Mesenchymal stem cell (in vitro differentiated cells and primary cell): ENCODE data around the gene RASA3.

Experiments
- DNase-seq: peaks from one replicate; pipeline ENCODE4 v3.0.0-alpha.2; 2013
- H2AFZ ChIP-seq: one replicate; pipeline ENCODE4 v1.6.1; 2013; ENCODE audit warnings: low read depth, mild to moderate bottlenecking, control low read depth, inconsistent platforms, low read length, moderate library complexity
- H2AK5ac ChIP-seq: 2 replicates; pipeline ENCODE4 v1.6.1; 2013; ENCODE audit warnings: low read length, moderate library complexity, mild to moderate bottlenecking, inconsistent platforms; ENCODE audit not compliant: severe bottlenecking
- H2BK120ac ChIP-seq: one replicate; pipeline ENCODE4 v1.6.1; 2013; ENCODE audit warnings: low read depth, mild to moderate bottlenecking, inconsistent platforms, low read length, moderate library complexity
- H2BK12ac ChIP-seq, 2 experiments: one replicate each; pipeline ENCODE4 v1.6.1; 2013; ENCODE audit warnings: inconsistent platforms in 2 of 2, low read length in 2 of 2, mild to moderate bottlenecking in 2 of 2, moderate library complexity in 2 of 2, control low read depth in 1 of 2
- H2BK15ac ChIP-seq: one replicate; pipeline ENCODE4 v1.6.1; 2013; ENCODE audit warnings: mild to moderate bottlenecking, low read depth, inconsistent platforms; ENCODE audit not compliant: poor library complexity, severe bottlenecking
- H2BK5ac ChIP-seq: 2 replicates; pipeline ENCODE4 v1.6.1; 2013; ENCODE audit warnings: low read depth, mild to moderate bottlenecking, low read length, control low read depth, inconsistent platforms; ENCODE audit not compliant: poor library complexity, severe bottlenecking
- H3K14ac ChIP-seq, 2 experiments: one replicate each; pipeline ENCODE4 v1.6.1; 2013; ENCODE audit warnings: inconsistent platforms in 2 of 2, low read length in 2 of 2, control low read depth in 1 of 2, mild to moderate bottlenecking in 1 of 2, moderate library complexity in 1 of 2
- H3K18ac ChIP-seq, 2 experiments: one replicate each; pipeline ENCODE4 v1.6.1; 2013; ENCODE audit warnings: inconsistent platforms in 2 of 2, low read length in 2 of 2, control low read depth in 1 of 2, low read depth in 1 of 2, mild to moderate bottlenecking in 1 of 2
- H3K23ac ChIP-seq, 2 experiments: one replicate each; pipeline ENCODE4 v1.6.1; 2013; ENCODE audit warnings: inconsistent platforms in 2 of 2, low read length in 2 of 2, mild to moderate bottlenecking in 2 of 2, moderate library complexity in 2 of 2, control low read depth in 1 of 2
- H3K27ac ChIP-seq: 2 replicates; pipeline ENCODE4 v1.5.1; 2013; ENCODE audit warnings: mild to moderate bottlenecking, moderate library complexity, low read length, control low read depth, inconsistent platforms; ENCODE audit not compliant: poor library complexity, severe bottlenecking
- H3K27me3 ChIP-seq, 2 experiments: 2 replicates each; pipeline versions ENCODE4 v1.6.1 to v1.7.0; 2013; ENCODE audit warnings: low read length in 2 of 2, mild to moderate bottlenecking in 2 of 2, moderate library complexity in 2 of 2, control low read depth in 1 of 2, inconsistent platforms in 1 of 2; ENCODE audit not compliant: control insufficient read depth in 1 of 2, insufficient read depth in 1 of 2
- H3K36me3 ChIP-seq, 2 experiments: 2 replicates each; pipeline versions ENCODE4 v1.6.1 to v1.7.0; 2013; ENCODE audit warnings: low read length in 2 of 2, control low read depth in 1 of 2, inconsistent platforms in 1 of 2, low read depth in 1 of 2, mild to moderate bottlenecking in 1 of 2; ENCODE audit not compliant: insufficient read depth in 2 of 2, control insufficient read depth in 1 of 2
- H3K4ac ChIP-seq, 2 experiments: one replicate each; pipeline ENCODE4 v1.6.1; 2013; ENCODE audit warnings: inconsistent platforms in 2 of 2, low read length in 2 of 2, mild to moderate bottlenecking in 2 of 2, moderate library complexity in 2 of 2, control low read depth in 1 of 2, low read depth in 1 of 2
- H3K4me1 ChIP-seq: 2 replicates; pipeline ENCODE4 v1.6.1; 2013; ENCODE audit warnings: low read depth, low read length, control low read depth; ENCODE audit not compliant: control insufficient read depth, insufficient read depth
- H3K4me2 ChIP-seq: 2 replicates; pipeline ENCODE4 v1.6.1; 2013; ENCODE audit warnings: low read length, mild to moderate bottlenecking, inconsistent platforms; ENCODE audit not compliant: poor library complexity, severe bottlenecking
- H3K4me3 ChIP-seq, 2 experiments: 2 replicates each; pipeline versions ENCODE4 v1.5.1 to v1.7.0; 2013; ENCODE audit warnings: low read length in 2 of 2, mild to moderate bottlenecking in 2 of 2, control low read depth in 1 of 2, low read depth in 1 of 2; ENCODE audit not compliant: insufficient read depth in 1 of 2
- H3K79me1 ChIP-seq: replicated peaks from 2 replicates; pipeline ENCODE4 v1.6.1; 2013; ENCODE audit warnings: mild to moderate bottlenecking, control low read depth, low read length, inconsistent platforms; ENCODE audit not compliant: poor library complexity, severe bottlenecking
- H3K9ac ChIP-seq: 2 replicates; pipeline ENCODE4 v1.7.0; 2013; ENCODE audit warnings: mild to moderate bottlenecking, low read length, moderate library complexity
- H3K9me3 ChIP-seq: 2 replicates; pipeline ENCODE4 v1.7.0; 2013; ENCODE audit warnings: mild to moderate bottlenecking, low read length; ENCODE audit not compliant: control insufficient read depth
- H4K8ac ChIP-seq: one replicate; pipeline ENCODE4 v1.6.1; 2013; ENCODE audit warnings: inconsistent platforms, mild to moderate bottlenecking, low read length, moderate library complexity
- H4K91ac ChIP-seq: one replicate; pipeline ENCODE4 v1.6.1; 2013; ENCODE audit warnings: mild to moderate bottlenecking, low read length, inconsistent platforms
- WGBS: methylation state at CpG from one replicate; pipeline ENCODE4 v1.1.7; 2013; ENCODE audit warnings: mixed read lengths; 5-methylcytosine and 5-hydroxymethylcytosine counted together

RASA3 gene

GRCh38 chr13:114034481-114034891 lies 97.9 kb downstream of the RASA3 start:
- H2BK120ac ChIP-seq: no peak overlapping the region
- no peak overlapping the region for H2BK5ac ChIP-seq
- no peak overlapping the region for H2AFZ ChIP-seq
- no peak overlapping the region for H3K4ac ChIP-seq
- H3K9ac ChIP-seq: peak overlapping the region; percentile 72
- no peak overlapping the region for H3K23ac ChIP-seq
- H3K14ac ChIP-seq: no peak overlapping the region
- peak overlapping the region in 1 of 2 experiments; percentile 14 for H3K18ac ChIP-seq
- peak overlapping the region; percentile 29 to 65 for H3K4me3 ChIP-seq
- WGBS: 57% methylated on average over 9 of the region's 9 CpGs
- no peaks in the 10 kb centered on the region for H3K79me1 ChIP-seq
- H3K4me1 ChIP-seq: peaks cover 81% of the 10 kb centered on the region
- peaks cover 36 to 72% of the 10 kb centered on the region in 2 experiments for H3K36me3 ChIP-seq
- peak overlapping the region; percentile 58 for H3K27ac ChIP-seq
- DNase-seq: no peak
- peak overlapping the region; percentile 71 for H2AK5ac ChIP-seq
- no peak overlapping the region for H4K91ac ChIP-seq
- H2BK12ac ChIP-seq: no peak overlapping the region
- H3K4me2 ChIP-seq: peak overlapping the region; percentile 19
- H2BK15ac ChIP-seq: no peak overlapping the region
- H3K9me3 ChIP-seq: no peaks in the 10 kb centered on the region
- no peaks in the 10 kb centered on the region for H3K27me3 ChIP-seq
- H4K8ac ChIP-seq: no peak overlapping the region

DNA sequence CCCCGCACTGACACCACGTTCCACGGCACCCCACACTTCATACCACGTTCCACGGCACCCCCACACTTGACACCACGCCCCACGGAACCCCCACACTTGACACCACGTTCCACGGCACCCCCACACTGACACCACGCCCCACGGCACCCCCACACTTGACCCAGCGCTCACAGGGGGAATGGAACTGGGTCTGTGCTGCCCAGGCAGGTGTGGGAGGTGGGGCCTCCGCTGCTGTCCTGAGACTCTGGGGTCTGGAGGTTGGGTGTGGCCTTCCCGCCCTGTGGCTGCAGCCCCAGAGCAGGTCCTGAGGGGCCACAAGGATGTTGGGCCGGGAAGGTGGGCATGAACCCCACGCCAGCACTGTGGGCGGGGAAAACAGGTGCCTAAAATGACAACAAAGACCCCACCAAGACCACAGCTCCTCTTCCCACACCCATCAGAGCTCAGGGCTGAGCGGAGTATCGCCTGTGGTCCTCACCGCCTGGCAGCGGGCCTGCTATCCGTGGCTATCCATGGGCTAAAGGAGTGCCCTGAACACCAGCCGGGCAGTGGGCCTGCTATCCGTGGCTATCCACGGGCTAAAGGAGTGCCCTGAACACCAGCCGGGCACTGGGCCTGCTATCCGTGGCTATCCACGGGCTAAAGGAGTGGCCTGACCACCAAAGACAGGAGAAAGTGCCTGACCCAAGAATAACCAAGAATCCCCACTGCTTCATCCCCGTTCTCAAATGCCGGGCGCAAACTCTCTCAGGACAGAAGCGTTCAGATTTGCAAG lies 98.7 kb downstream of the RASA3 start:
- 95% methylated on average over 28 of the region's 32 CpGs for WGBS
- peak overlapping the region; percentile 72 for H3K9ac ChIP-seq
- no peak overlapping the region for H4K8ac ChIP-seq
- no peak overlapping the region for H3K4me2 ChIP-seq
- H3K27ac ChIP-seq: peak overlapping the region; percentile 58
- H3K4ac ChIP-seq: no peak overlapping the region
- no peak overlapping the region for H2AFZ ChIP-seq
- peaks cover 34 to 66% of the 10 kb centered on the region in 2 experiments for H3K36me3 ChIP-seq
- H2BK120ac ChIP-seq: no peak overlapping the region
- peak overlapping the region; percentile 71 for H2AK5ac ChIP-seq
- no peak overlapping the region for H2BK5ac ChIP-seq
- no peak for DNase-seq
- H3K27me3 ChIP-seq: no peaks in the 10 kb centered on the region
- no peak overlapping the region for H3K23ac ChIP-seq
- H2BK12ac ChIP-seq: no peak overlapping the region
- H2BK15ac ChIP-seq: no peak overlapping the region
- H3K14ac ChIP-seq: no peak overlapping the region
- H3K79me1 ChIP-seq: no peaks in the 10 kb centered on the region
- no peak overlapping the region for H4K91ac ChIP-seq
- H3K9me3 ChIP-seq: no peaks in the 10 kb centered on the region
- peaks cover 75% of the 10 kb centered on the region for H3K4me1 ChIP-seq
- peak overlapping the region in 1 of 2 experiments; percentile 65 for H3K4me3 ChIP-seq
- no peak overlapping the region for H3K18ac ChIP-seq

- peak overlapping the region; percentile 71 for H2BK5ac ChIP-seq
- peaks cover 77% of the 10 kb centered on the region for H3K4me1 ChIP-seq
- 58% methylated on average over 24 of the region's 26 CpGs for WGBS
- H3K4ac ChIP-seq: peak overlapping the region; percentile 55 to 79
- peaks cover 38 to 61% of the 10 kb centered on the region in 2 experiments for H3K36me3 ChIP-seq
- H3K4me3 ChIP-seq: no peak overlapping the region
- peak overlapping the region; percentile 94 for H4K8ac ChIP-seq
- H3K23ac ChIP-seq: no peak overlapping the region
- peak overlapping the region; percentile 82 for H3K27ac ChIP-seq
- no peaks in the 10 kb centered on the region for H3K27me3 ChIP-seq
- no peak overlapping the region for H2AFZ ChIP-seq
- H2AK5ac ChIP-seq: peak overlapping the region; percentile 88
- peak overlapping the region; percentile 75 for H3K9ac ChIP-seq
- H3K18ac ChIP-seq: peak overlapping the region; percentile 88 to 95
- H3K9me3 ChIP-seq: no peaks in the 10 kb centered on the region
- H2BK15ac ChIP-seq: no peak overlapping the region
- peak overlapping the region; percentile 5 for H3K4me2 ChIP-seq
- peak overlapping the region; percentile 59 to 68 for H2BK12ac ChIP-seq
- DNase-seq: peak; percentile 85
- H4K91ac ChIP-seq: peak overlapping the region; percentile 94
- no peak overlapping the region for H2BK120ac ChIP-seq
- H3K79me1 ChIP-seq: peaks cover 3% of the 10 kb centered on the region
- H3K14ac ChIP-seq: peak overlapping the region in 1 of 2 experiments; percentile 87
Observed at GRCh38 chr13:114032126-114032799, 100.2 kb downstream of the RASA3 start.

DNA sequence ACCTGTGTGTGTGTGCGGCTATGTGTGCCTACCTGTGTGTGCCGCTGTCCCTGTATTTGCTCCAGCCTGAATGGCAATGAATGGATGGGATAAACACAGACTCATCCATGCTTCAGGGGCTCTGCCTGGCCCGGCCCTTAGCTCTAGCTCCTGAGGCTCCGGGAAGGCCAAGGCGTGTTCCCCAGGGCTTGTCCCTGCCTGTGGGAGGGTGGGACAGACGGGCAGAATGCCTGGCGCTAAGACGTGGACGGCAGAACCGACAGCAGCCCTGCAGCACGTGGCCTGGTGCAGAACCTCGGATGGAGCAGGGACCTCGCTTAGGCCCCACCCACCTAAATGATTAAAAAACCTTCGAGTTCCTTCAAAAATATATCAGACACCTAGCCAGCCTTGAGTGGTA lies 100.8 kb downstream of the RASA3 start:
- H2BK12ac ChIP-seq: no peak overlapping the region
- H2BK15ac ChIP-seq: no peak overlapping the region
- H3K18ac ChIP-seq: peak overlapping the region; percentile 14 to 71
- 81% methylated on average over 13 of the region's 14 CpGs for WGBS
- H3K9me3 ChIP-seq: no peaks in the 10 kb centered on the region
- H3K4me1 ChIP-seq: peaks cover 78% of the 10 kb centered on the region
- peaks cover 34 to 61% of the 10 kb centered on the region in 2 experiments for H3K36me3 ChIP-seq
- H3K79me1 ChIP-seq: peaks cover 3% of the 10 kb centered on the region
- peak overlapping the region in 1 of 2 experiments; percentile 21 for H3K14ac ChIP-seq
- H3K4me3 ChIP-seq: no peak overlapping the region
- H3K9ac ChIP-seq: peak overlapping the region; percentile 75
- peak overlapping the region; percentile 21 for H4K8ac ChIP-seq
- H2AK5ac ChIP-seq: peak overlapping the region; percentile 2
- no peaks in the 10 kb centered on the region for H3K27me3 ChIP-seq
- H3K4me2 ChIP-seq: no peak overlapping the region
- peak overlapping the region; percentile 80 for H3K27ac ChIP-seq
- no peak for DNase-seq
- no peak overlapping the region for H3K23ac ChIP-seq
- H2AFZ ChIP-seq: no peak overlapping the region
- peak overlapping the region; percentile 22 for H4K91ac ChIP-seq
- no peak overlapping the region for H2BK120ac ChIP-seq
- H2BK5ac ChIP-seq: peak overlapping the region; percentile 21
- H3K4ac ChIP-seq: no peak overlapping the region
